NCI-H2107 (cell line): ENCODE measurements around the gene ANKRD9.

ENCODE experiments used
- DNase-seq: peaks from one replicate; lab custom pipeline; 2025; lab: John Stamatoyannopoulos, UW

Gene ANKRD9

GRCh38 chr14:102497998-102498677 is 11.4 kb downstream of the ANKRD9 start:
- no peak for DNase-seq

DNA sequence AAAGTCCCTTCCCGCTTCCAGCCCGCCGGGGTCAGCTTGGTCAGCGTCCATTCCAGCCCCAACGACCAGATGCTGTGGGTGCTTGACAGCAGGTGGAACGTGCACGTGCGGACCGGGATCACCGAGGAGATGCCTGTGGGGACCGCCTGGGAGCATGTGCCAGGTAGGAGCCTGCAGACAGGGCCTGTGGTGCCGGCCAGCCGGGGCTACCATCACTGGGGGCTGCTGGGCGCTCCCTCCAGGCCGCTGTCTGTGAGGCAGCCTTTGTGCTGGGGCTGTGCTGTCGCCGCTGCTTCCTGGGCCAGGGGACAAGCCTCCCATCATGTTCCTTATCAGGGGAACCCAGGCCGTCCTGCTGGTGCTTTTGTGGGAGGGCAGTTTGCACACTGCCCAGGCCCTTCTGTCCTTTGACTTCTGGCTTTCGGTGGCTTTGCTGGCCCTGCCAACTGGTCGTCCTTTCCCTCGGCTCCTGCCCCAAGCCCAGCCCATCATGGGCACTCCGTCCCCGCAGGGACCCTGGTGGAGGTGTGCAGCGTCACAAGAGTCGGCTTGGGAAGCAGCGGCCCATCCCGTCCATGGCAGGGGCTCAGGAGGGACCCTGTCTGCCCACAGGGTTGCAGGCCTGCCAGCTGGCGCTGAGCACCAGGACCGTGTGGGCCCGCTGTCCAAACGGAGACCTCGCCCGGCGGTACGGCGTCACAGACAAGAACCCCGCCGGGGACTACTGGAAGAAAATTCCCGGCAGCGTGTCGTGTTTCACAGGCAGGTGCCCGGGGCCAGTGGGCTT is 12.4 kb downstream of the ANKRD9 start:
- DNase-seq: no peak

- no peak for DNase-seq
Observed at GRCh38 chr14:102496331-102496691, 13.3 kb downstream of the ANKRD9 start.

DNA sequence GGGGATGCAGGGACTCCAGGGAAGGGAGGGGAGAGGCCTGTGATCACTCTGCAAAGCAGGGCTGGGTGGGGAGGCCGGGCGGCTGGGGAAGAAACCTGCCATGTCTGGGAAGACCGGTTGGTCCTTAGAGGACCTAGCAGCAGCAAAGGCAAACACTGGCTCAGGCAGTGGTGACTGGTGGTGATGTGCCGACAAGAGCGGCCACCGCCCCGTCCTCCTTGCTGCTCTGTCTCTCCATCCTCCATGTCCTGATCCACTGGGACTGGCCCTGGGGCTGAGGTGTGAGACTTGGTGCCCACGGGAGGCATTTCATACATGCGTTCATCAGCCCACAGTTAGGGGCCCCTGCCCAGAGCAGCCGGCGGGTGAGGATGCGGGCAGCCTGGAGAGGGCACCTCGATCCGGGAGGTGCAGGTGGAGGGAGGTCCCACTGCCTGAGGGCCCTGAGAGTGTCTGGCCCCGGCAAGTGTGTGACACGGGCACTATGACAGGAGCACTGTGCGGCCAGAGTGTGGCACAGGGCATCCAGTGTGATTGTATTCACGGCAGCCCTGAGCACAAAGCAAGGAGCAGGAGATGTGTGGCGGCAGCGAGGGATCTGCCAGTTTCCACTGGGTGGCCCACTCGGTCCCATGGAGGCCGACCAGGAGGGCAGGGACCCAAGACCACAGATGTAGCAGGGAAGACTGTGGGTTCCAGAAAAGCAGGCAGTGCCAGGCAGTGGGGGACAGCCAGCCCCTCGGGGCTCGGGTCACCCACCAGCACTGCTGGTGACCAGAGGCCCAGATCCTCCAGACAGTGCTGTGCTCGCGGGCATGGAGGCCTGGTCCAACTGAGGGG is 13.9 kb downstream of the ANKRD9 start:
- no peak for DNase-seq

DNA sequence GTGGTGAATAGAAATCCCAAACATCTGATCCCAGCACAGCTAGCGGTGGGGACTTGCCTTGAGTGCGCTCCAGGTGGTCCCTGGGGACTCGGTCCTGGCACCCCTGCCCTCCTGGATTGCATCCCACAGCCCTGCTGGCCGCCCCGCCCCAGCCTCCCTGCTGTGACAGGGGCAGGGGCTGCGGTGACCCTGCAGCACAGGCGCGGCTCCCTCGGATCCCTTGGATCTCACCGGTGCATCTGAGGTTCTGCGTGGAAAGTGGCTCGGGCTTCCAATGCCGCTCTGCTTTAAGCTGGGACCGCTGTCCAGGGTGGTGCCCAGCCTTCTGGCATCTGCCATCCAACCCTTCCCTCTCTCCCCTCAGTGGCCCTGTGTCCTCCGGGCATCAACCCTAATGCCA is 16.0 kb downstream of the ANKRD9 start:
- no peak for DNase-seq

DNA sequence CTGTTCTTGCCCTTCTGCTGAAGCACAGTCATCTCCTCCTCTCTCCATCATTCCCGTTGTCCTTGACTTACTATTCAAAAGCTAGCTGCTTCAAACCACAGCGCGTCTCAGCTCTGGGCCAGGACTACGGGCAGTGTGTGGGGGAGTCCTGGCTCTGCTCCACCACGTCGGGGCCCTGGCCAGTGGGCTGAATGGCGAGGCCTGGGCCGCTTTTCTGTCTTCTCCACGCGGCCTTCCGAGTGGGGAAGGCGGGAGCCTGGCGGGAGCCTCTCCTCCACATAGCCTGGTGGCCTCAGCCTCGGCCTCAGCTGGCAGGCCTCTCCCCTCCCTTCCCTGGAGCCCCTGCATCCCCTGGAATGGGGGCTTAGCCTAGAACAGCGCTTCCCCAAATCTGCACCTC is 16.5 kb downstream of the ANKRD9 start:
- no peak for DNase-seq

DNA sequence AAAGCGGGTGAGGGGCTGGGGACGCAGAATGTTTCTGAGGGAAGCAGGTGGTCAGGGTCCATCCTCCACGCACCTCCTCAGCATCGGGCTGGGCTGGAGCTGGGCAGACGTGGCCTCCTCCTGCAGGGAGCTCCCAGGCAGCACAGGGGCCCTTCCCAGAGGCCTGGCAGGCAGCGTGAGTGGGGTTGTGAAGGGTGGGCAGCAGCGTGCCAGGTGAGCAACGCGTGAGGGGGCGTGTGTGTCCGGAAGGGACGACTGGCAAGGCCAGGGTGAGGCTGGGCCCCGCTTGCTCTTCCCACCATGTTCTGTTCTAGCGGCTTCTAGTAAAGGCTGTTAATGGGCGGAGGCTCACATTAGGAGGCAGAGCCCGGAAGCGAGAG is 17.1 kb downstream of the ANKRD9 start:
- DNase-seq: no peak

DNA sequence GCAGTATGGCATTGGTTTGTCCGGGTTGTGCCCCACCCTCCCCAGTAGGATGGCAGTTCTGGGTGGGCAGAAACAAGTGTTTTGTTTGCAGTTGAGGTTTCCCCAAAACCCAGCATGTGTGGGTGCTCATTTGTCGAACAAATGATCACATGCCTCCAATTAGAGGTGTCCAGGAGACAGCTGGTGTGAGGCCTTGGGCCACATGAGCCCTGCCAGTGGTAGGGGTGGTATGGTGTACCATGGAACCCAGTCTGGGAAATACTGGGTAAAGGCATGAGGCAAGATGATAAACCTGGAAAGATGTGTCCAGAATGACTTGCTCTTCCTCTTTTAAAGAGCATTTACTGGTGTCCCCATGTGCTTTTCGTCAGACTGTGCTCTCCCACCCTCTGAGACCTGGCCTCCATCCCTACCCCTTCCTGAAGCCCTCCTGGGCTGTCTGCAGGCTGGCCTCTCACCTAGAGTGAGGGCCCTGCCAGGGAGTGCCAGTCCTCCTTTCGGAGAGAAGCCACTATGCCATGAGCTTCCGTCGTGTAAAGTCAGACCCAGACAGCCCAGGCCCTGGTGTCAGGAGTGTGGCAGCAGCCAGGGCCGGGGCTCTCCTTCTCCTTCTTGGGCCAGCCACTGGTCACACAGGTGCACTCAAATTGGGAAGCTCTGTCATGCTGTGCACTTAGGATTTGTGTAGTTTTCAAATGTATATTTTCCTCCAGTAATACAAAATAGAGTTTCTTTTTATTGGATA is 17.6 kb downstream of the ANKRD9 start:
- DNase-seq: no peak

DNA sequence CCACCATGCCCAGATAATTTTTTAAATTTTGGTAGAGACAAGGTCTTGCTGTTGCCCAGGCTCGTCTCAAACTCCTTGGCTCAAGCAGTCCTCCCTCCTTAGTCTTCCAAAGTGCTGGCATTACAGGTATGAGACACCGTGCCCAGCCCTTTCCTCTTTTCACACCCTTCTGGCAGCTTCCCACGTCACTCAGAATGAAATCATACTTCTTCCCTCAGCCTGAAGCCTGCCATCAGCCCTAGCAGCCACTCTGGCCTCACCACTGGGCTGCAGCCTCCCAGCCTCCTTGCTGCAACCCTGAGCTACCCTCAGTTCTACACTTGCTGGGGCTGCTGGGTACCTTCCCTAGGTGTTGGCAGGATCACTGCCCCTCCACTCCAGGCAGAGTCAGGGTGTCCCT is 18.2 kb downstream of the ANKRD9 start:
- DNase-seq: no peak

DNA sequence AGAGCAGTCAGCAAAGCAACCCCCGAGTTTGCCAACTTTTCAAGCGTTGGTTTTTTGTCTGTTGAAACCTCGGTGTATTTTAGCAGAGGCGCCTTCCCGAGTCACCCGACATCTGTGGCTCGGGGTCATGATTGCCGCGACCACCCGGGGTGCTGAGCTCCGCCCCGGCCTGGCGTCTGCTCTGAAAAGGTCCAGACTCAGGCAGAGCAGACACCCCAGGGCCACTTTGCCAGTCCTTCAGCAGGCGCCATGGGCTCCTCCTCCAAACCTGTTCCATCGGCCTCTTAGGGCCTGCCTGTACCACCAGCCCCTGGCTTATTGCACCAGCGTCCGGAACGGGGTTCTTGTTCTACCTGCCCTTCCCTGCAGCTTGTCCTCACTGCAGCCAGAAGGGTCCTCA is 19.1 kb downstream of the ANKRD9 start:
- no peak for DNase-seq

GRCh38 chr14:102487204-102487577 is 22.4 kb downstream of the ANKRD9 start:
- DNase-seq: no peak

DNA sequence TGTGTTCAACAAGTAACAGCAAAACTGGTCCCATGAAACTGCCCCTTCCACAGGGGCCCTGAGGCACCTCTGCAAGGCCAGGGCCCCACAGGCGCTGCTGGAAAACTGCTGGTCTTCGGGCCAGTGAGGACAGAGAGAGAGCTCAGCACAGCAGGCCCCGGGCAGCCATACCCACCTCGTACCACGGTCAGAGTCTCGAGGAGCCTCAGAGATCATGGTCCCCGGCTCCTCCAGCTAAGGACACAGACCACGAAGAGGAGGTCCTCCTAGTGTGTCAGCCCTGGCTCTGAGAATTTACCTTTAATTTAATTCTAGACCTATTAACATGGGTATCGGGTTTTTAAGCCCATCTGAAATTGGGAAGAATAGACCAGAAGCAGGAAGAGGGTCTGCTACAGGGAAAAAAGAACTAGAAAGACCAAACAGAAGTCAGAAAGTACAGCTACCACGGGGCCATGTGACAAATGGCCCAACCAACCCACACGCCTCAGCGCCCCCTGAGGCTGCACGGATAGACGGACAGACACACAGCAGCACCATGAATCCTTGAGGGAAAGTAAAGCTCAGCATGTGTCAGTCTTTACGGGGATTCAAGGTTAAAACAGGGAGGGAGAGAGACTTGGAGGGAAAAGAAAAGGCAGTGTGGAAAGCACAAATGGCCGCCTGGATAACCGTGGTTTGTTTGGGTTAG is 22.9 kb downstream of the ANKRD9 start:
- DNase-seq: no peak

GRCh38 chr14:102485693-102486512 is 23.7 kb downstream of the ANKRD9 start:
- DNase-seq: no peak

DNA sequence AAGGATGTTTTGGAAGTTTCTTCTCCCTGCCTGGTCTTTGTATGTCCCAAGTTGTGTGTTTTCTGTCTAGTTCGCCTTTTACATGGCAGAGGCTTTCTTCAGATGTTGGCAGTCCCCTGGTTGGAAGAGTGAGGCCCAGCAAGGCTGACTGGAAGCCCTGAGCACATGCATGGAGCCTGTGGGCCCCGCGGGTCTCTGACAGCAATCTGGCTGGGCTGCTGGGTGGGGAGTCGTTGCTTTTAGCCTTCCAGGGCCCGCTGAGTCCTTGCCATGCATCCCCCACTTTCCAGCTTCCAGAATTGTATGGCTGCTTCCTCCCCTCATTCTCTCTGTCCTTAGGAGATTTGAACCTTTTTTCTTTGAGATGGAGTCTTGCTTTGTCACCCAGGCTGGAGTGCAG is 25.3 kb downstream of the ANKRD9 start:
- no peak for DNase-seq

GRCh38 chr14:102481791-102482238 is 27.8 kb downstream of the ANKRD9 start:
- no peak for DNase-seq

GRCh38 chr14:102481371-102481770 is 28.2 kb downstream of the ANKRD9 start:
- no peak for DNase-seq

DNA sequence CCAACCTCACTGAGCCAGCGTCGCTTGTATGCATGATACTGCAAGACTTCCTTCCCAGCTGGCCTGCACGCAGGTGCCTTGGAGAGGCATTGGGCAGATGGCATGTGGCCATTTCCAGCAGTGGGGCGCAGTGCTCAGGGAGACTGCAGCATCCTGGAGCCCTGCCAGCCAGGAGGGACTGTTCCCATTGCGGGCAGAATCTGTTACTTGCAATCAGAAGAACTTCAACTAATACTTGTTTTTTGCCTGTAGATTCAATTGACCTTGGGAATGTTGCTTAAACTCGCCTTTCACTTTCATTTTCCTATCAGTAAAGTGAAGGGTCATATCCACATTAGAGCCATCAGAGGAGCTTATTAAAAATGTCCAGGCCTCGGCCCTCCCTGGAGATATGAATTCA is 29.8 kb downstream of the ANKRD9 start:
- peak; percentile 78 for DNase-seq

GRCh38 chr14:102479107-102479506 is 30.5 kb downstream of the ANKRD9 start:
- no peak for DNase-seq

DNA sequence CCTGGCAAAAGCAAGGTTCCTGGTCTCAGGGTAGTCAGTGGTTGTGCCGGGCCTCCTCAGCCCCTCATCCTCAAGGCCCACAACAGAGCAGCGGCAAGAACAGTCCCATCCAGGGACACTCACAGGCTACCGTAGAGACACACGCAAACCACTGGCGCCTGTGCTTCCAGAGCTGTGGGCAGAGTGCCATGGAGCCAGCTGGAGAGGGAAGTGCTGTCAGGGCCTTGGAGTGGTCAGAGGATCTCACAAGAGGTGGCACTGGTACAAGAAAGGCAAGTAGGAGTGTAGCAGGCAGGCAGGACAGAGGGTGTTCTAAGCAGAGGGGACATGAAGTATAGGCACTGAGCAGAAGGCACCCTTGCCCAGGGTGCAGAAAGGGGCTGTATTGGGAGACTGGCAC is 34.6 kb downstream of the ANKRD9 start:
- DNase-seq: no peak

DNA sequence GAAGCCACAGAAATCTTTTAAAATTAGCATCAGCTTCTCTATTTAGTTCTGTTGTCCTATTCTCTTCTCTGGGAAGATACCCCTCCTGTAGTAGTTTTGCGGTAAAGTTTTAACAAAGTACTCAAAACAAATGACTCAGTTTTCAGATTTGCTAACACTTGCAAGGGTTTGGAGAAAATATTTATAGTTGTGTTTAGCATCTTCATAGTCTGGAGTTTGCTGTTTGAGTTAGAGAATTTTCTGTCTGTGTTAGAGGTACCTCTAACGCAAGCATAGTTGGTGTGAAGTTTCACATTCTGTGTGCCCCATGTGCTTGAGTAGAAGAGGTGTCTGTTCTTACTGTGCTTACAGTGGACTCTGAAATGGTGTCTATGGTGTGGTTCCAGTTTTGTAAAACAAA is 36.0 kb downstream of the ANKRD9 start:
- no peak for DNase-seq

GRCh38 chr14:102472791-102473150 is 36.8 kb downstream of the ANKRD9 start:
- DNase-seq: no peak
